Fibroblast of lung (primary cell): Measurements from ENCODE around the gene ETV6. TPM values are rescaled to one million over a fixed set of nuclear protein-coding genes. Genes with fewer than 3 reads are reported as not detected.

Experiments used
- DNase-seq, 2 donors: peaks; one replicate each; pipeline versions ENCODE4 v3.0.0 to v3.0.0-alpha.2; 2010; ENCODE audit warnings: low read depth in 2 of 2
- H2AFZ ChIP-seq: 2 replicates; pipeline ENCODE4 v1.5.1; 2012; ENCODE audit warnings: low read length, control low read depth, inconsistent platforms
- H3K27ac ChIP-seq: 2 replicates; pipeline ENCODE4 v1.5.1; 2011; ENCODE audit warnings: low read length, control low read depth; ENCODE audit not compliant: insufficient read depth
- H3K27me3 ChIP-seq: 2 replicates; pipeline ENCODE4 v1.5.1; 2011; ENCODE audit warnings: mild to moderate bottlenecking, low read length; ENCODE audit not compliant: control insufficient read depth, insufficient read depth
- H3K36me3 ChIP-seq: 2 replicates; pipeline ENCODE4 v1.5.1; 2011; ENCODE audit warnings: low read length; ENCODE audit not compliant: control insufficient read depth, insufficient read depth
- H3K4me1 ChIP-seq: 2 replicates; pipeline ENCODE4 v1.5.1; 2011; ENCODE audit warnings: low read length; ENCODE audit not compliant: control insufficient read depth, insufficient read depth; ENCODE audit errors: extremely low read depth
- H3K4me2 ChIP-seq: 2 replicates; pipeline ENCODE4 v1.5.1; 2011; ENCODE audit warnings: low read length, control low read depth; ENCODE audit not compliant: insufficient read depth; ENCODE audit errors: extremely low read depth
- H3K4me3 ChIP-seq, 4 experiments: fragments of 200-600 bp in 1 of 4; sonication (generic) in 1 of 4; replicated peaks in 1 of 4; 2 replicates each; pipeline ENCODE4 v1.5.1; 2011 to 2016; ENCODE audit warnings: low read length in 4 of 4, low read depth in 3 of 4, mild to moderate bottlenecking in 3 of 4, control low read depth in 2 of 4, inconsistent platforms in 1 of 4, mixed read lengths in 1 of 4; ENCODE audit not compliant: insufficient read depth in 1 of 4; ENCODE audit errors: control extremely low read depth in 1 of 4
- H3K79me2 ChIP-seq: 2 replicates; pipeline ENCODE4 v1.5.1; 2012; ENCODE audit warnings: mild to moderate bottlenecking, low read length, inconsistent platforms; ENCODE audit not compliant: control insufficient read depth, insufficient read depth
- H3K9ac ChIP-seq: 2 replicates; pipeline ENCODE4 v1.5.1; 2011; ENCODE audit warnings: mild to moderate bottlenecking, low read length, control low read depth; ENCODE audit not compliant: insufficient read depth
- H3K9me3 ChIP-seq: 2 replicates; pipeline ENCODE4 v1.5.1; 2012; ENCODE audit warnings: low read depth, low read length; ENCODE audit not compliant: control insufficient read depth, insufficient read depth
- H4K20me1 ChIP-seq: 2 replicates; pipeline ENCODE4 v1.5.1; 2011; ENCODE audit warnings: low read length; ENCODE audit not compliant: control insufficient read depth, insufficient read depth; ENCODE audit errors: extremely low read depth
- CTCF ChIP-seq, 2 donors: IDR thresholded peaks in 1 of 2; conservative IDR thresholded peaks in 1 of 2; 1 replicate in 1 of 2; 2 replicates in 1 of 2; pipeline ENCODE4 v1.5.1; 2011 to 2012; ENCODE audit warnings: low read length in 2 of 2, control low read depth in 1 of 2, inconsistent platforms in 1 of 2, low read depth in 1 of 2, mild to moderate bottlenecking in 1 of 2
- EZH2 ChIP-seq: IDR thresholded peaks from 2 replicates; pipeline ENCODE4 v1.5.1; 2012; ENCODE audit warnings: low read length, control low read depth, mild to moderate bottlenecking; ENCODE audit errors: missing control alignments
- polyA plus RNA-seq, 2 donors: library from polyadenylated mRNA; depleted of rRNA in 1 of 2; stranded (reverse) in 1 of 2; unstranded in 1 of 2; fragments of >200 nt; gene quantifications; 2 replicates each; pipeline ENCODE4 v1.2.1, GENCODE V29; 2011 to 2012; ENCODE audit warnings: missing spikeins in 1 of 2
- total RNA-seq: library from RNA; depleted of rRNA; stranded (reverse); fragments of >200 nt; gene quantifications from 2 replicates; pipeline ENCODE4 v1.2.1, GENCODE V29; 2014

The ETV6 gene
- total and polyA plus RNA-seq, 2 donors (not counting 1 experiment from before 2014, with no cell fraction given): 4.3 to 8.9 TPM

GRCh38 chr12:11756523-11756922 is 107.0 kb downstream of the ETV6 start:
- TF ChIP-seq EZH2: no peak
- TF ChIP-seq CTCF (conservative IDR thresholded peaks at IDR 0.05 in 1 of 2, IDR thresholded peaks at IDR 0.05 in 1 of 2; ENCODE audit: low read depth in 1 of 2, low read length in 2 of 2): no peak
- H3K36me3 ChIP-seq: no peaks in the 10 kb centered on the region
- no peaks in the 10 kb centered on the region for H3K27me3 ChIP-seq
- H3K9ac ChIP-seq: no peak overlapping the region
- DNase-seq: no peak
- no peaks in the 10 kb centered on the region for H4K20me1 ChIP-seq
- peaks cover 5% of the 10 kb centered on the region for H3K4me1 ChIP-seq
- H2AFZ ChIP-seq: no peak overlapping the region
- no peak overlapping the region for H3K4me2 ChIP-seq
- H3K4me3 ChIP-seq: no peak overlapping the region
- H3K27ac ChIP-seq: no peak overlapping the region
- H3K79me2 ChIP-seq: no peaks in the 10 kb centered on the region
- H3K9me3 ChIP-seq: no peaks in the 10 kb centered on the region

GRCh38 chr12:11757095-11757494 is 107.6 kb downstream of the ETV6 start:
- H3K9me3 ChIP-seq: no peaks in the 10 kb centered on the region
- H4K20me1 ChIP-seq: no peaks in the 10 kb centered on the region
- no peak overlapping the region for H3K4me2 ChIP-seq
- no peaks in the 10 kb centered on the region for H3K79me2 ChIP-seq
- H3K27me3 ChIP-seq: no peaks in the 10 kb centered on the region
- DNase-seq: no peak
- no peak overlapping the region for H3K27ac ChIP-seq
- no peak overlapping the region for H3K9ac ChIP-seq
- TF ChIP-seq CTCF (conservative IDR thresholded peaks at IDR 0.05 in 1 of 2, IDR thresholded peaks at IDR 0.05 in 1 of 2; ENCODE audit: low read depth in 1 of 2, low read length in 2 of 2) (no peak), EZH2 (no peak)
- no peak overlapping the region for H3K4me3 ChIP-seq
- no peak overlapping the region for H2AFZ ChIP-seq
- peaks cover 5% of the 10 kb centered on the region for H3K4me1 ChIP-seq
- H3K36me3 ChIP-seq: no peaks in the 10 kb centered on the region

GRCh38 chr12:11757531-11757930 is 108.1 kb downstream of the ETV6 start:
- H3K9ac ChIP-seq: no peak overlapping the region
- no peaks in the 10 kb centered on the region for H3K36me3 ChIP-seq
- no peaks in the 10 kb centered on the region for H3K9me3 ChIP-seq
- no peak overlapping the region for H3K4me2 ChIP-seq
- H4K20me1 ChIP-seq: no peaks in the 10 kb centered on the region
- H3K4me3 ChIP-seq: no peak overlapping the region
- no peaks in the 10 kb centered on the region for H3K79me2 ChIP-seq
- H2AFZ ChIP-seq: no peak overlapping the region
- H3K4me1 ChIP-seq: peaks cover 5% of the 10 kb centered on the region
- DNase-seq: no peak
- no peak for TF ChIP-seq EZH2
- TF ChIP-seq CTCF (conservative IDR thresholded peaks at IDR 0.05 in 1 of 2, IDR thresholded peaks at IDR 0.05 in 1 of 2; ENCODE audit: low read depth in 1 of 2, low read length in 2 of 2): no peak
- H3K27me3 ChIP-seq: no peaks in the 10 kb centered on the region
- H3K27ac ChIP-seq: no peak overlapping the region
